ENCODE measurements around the gene KLHL17.
A peak's percentile ranks its signal among the peaks of the same experiment; 100 is the strongest.
"Not testable (repeated sequence)": the region's sequence is repeated elsewhere in the genome, so short reads cannot be mapped to it uniquely, and the experiment has no call there.

The KLHL17 gene

GRCh38 chr1:1003618-1004419 is 43.4 kb downstream of the KLHL17 start:
- no peak for DNase-seq

- DNase-seq: no peak
Measured at GRCh38 chr1:1004420-1004779, 44.0 kb downstream of the KLHL17 start.

GRCh38 chr1:1004780-1005697 is 44.7 kb downstream of the KLHL17 start:
- no peak for DNase-seq

- DNase-seq: no peak
Measured at GRCh38 chr1:1005774-1006304, 45.5 kb downstream of the KLHL17 start.

- no peak for DNase-seq
Measured at GRCh38 chr1:1006305-1007159, 46.1 kb downstream of the KLHL17 start.

GRCh38 chr1:1010131-1010530 is 49.7 kb downstream of the KLHL17 start:
- DNase-seq: not testable (repeated sequence)

GRCh38 chr1:1011396-1011949 is 51.1 kb downstream of the KLHL17 start:
- no peak for DNase-seq

GRCh38 chr1:1012736-1013104 is 52.3 kb downstream of the KLHL17 start:
- not testable (repeated sequence) for DNase-seq

- DNase-seq: peak; percentile 99
Measured at GRCh38 chr1:1013105-1013921, 52.9 kb downstream of the KLHL17 start, which contains the start of gene ISG15. Gene ISG15 (plus strand): TSS chr1:1013497. CDS start chr1:1013574, 77 bp downstream.

- DNase-seq: no peak
Measured at GRCh38 chr1:1013922-1014648, 53.7 kb downstream of the KLHL17 start.

- DNase-seq: peak; percentile 54
Measured at GRCh38 chr1:1014799-1015681, 54.7 kb downstream of the KLHL17 start.
